ENCODE measurements around the gene ZNF536. TPM values are rescaled to one million over a fixed set of nuclear protein-coding genes. Genes with fewer than 3 reads are reported as not detected.
"Not testable (repeated sequence)": the region's sequence is repeated elsewhere in the genome, so short reads cannot be mapped to it uniquely, and the experiment has no call there.

The ZNF536 gene
- total RNA-seq, 5 donors from 2014 or later (not counting 1 experiment from before 2014, with no cell fraction given): 0.03 to 0.40 (median 0.07) TPM; not detected in 1

- H3K36me3 Mint-ChIP-seq: no peaks in the 10 kb centered on the region
- H3K4me1 ChIP-seq (ENCODE audit: control insufficient read depth in 1 of 2, extremely low read depth in 1 of 2, insufficient read depth in 2 of 2, low read length in 2 of 2): no peaks in the 10 kb centered on the region
- no peak overlapping the region for H3K4me3 Mint-ChIP-seq
- H3K27ac ChIP-seq (ENCODE audit: low read length): no peak overlapping the region
- peaks cover 0 to 8% of the 10 kb centered on the region in 2 experiments for H3K27me3 ChIP-seq (replicated peaks in 1 of 2; ENCODE audit: control insufficient read depth in 2 of 2, extremely low read depth in 1 of 2, insufficient read depth in 2 of 2, low read length in 1 of 2)
- no peaks in the 10 kb centered on the region for H3K4me1 Mint-ChIP-seq
- no peak overlapping the region for H3K27ac Mint-ChIP-seq
- no peaks in the 10 kb centered on the region for H3K36me3 ChIP-seq (ENCODE audit: control insufficient read depth in 2 of 2, extremely low read depth in 1 of 2, insufficient read depth in 1 of 2, low read length in 1 of 2)
- ATAC-seq (replicated peaks in 1 of 4) (no peak), DNase-seq (no peak)
- POLR2A ChIA-PET: interaction anchor here in 1 of 2 donors (0.6 kb wide), 1 partner anchor 23 kb away, joined by 3 read pairs; no protein-coding TSS in a partner anchor
- CTCF ChIA-PET: no interaction called here
- no peaks in the 10 kb centered on the region for H3K27me3 Mint-ChIP-seq
- H3K9me3 Mint-ChIP-seq: peaks cover 0 to 4% (median 0%) of the 10 kb centered on the region in 3 donors
- H3K9me3 ChIP-seq: no peaks in the 10 kb centered on the region
- no peak overlapping the region for H3K4me3 ChIP-seq (ENCODE audit: control insufficient read depth in 1 of 2, extremely low read depth in 1 of 2, low read length in 1 of 2)
Measured at GRCh38 chr19:30341611-30342201, 30.5 kb upstream of the ZNF536 start.

DNA sequence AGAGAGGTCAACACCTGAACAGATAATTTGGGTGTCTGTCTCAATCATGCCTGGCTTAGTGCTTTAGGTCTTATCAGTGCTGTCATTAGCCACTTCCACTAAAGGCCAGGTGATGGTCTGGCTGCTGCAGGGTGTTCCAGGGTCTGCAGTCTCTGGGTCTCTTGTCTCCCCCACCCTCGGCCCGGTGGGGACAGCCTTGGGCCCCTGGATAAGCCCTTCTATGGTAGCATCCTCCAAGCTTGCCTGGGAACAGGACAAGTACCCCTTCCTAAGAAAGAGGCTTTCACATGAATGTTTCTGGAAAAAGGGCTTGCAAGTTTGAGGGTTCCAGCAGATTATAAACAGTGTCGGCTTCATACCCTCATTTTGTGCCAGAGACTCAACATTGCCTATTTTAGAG is 29.3 kb upstream of the ZNF536 start:
- Histone ChIP-seq H3K4me1 (ENCODE audit: control insufficient read depth in 1 of 2, extremely low read depth in 1 of 2, insufficient read depth in 2 of 2, low read length in 2 of 2) (no peaks in the 10 kb centered on the region), H3K36me3 (ENCODE audit: control insufficient read depth in 2 of 2, extremely low read depth in 1 of 2, insufficient read depth in 1 of 2, low read length in 1 of 2) (no peaks in the 10 kb centered on the region), H3K27ac (ENCODE audit: low read length) (no peak overlapping the region), H3K27me3 (replicated peaks in 1 of 2; ENCODE audit: control insufficient read depth in 2 of 2, extremely low read depth in 1 of 2, insufficient read depth in 2 of 2, low read length in 1 of 2) (peaks cover 0 to 8% of the 10 kb centered on the region in 2 experiments), H3K4me3 (ENCODE audit: control insufficient read depth in 1 of 2, extremely low read depth in 1 of 2, low read length in 1 of 2) (no peak overlapping the region), H3K9me3 (no peaks in the 10 kb centered on the region)
- no CpG with 5 or more reads among the region's 3 CpGs for WGBS (ENCODE audit: insufficient coverage)
- H3K4me3 Mint-ChIP-seq: no peak overlapping the region
- H3K36me3 Mint-ChIP-seq: no peaks in the 10 kb centered on the region
- DNase-seq (no peak), ATAC-seq (replicated peaks in 1 of 4) (no peak)
- no peaks in the 10 kb centered on the region for H3K27me3 Mint-ChIP-seq
- peaks cover 0 to 8% (median 0%) of the 10 kb centered on the region in 3 donors for H3K9me3 Mint-ChIP-seq
- ChIA-PET POLR2A (no interaction called here), CTCF (no interaction called here)
- H3K4me1 Mint-ChIP-seq: no peaks in the 10 kb centered on the region
- H3K27ac Mint-ChIP-seq: no peak overlapping the region

DNA sequence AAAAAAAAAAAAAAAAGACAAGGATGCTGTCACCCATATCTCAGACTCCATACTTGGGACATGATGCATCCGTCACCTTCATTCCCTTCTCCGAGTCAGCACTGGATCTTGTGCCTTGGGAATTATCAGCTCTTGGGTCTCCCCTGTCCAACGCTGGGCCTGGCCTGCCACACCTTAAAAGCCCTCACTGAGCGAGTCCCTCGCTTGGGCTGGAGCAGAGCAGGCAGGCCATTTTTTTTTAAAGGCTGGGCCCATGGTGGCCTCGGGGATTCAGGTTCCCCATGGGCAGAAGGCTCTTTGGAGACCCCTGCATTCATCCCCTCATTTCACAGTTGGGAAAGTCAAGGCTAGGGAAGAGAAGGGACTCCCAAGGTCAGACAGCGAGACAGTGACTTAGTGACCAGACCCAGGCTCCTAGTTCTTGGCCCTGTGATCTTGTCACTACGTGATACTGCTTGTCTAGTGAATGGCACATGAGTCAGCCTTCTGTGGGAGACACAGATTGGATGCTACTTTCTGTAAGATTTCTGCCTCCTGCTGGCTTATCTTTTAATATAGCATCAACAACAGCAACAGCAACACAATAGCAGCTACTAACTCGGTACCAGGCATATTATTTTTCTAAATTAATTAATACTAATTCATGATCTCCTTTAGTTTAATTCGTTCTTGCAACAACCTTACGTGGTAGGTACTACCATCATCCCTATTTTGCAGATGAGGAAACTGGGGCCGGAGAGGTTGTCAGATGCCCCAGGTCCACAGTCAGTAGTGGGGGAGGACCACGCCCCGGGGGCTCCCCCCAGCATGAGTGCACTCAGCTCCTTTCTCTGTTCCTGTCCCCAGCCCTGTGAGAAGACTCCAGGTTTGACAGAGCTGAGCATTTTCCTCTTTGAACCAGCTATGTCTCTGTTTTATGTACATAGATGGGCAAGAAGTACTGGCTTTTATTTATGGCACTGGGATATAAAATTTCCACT is 27.4 kb upstream of the ZNF536 start:
- ATAC-seq (replicated peaks in 1 of 4) (no peak), DNase-seq (no peak)
- H3K36me3 ChIP-seq (ENCODE audit: control insufficient read depth in 2 of 2, extremely low read depth in 1 of 2, insufficient read depth in 1 of 2, low read length in 1 of 2): no peaks in the 10 kb centered on the region
- Mint-ChIP-seq H3K4me1 (no peaks in the 10 kb centered on the region), H3K36me3 (no peaks in the 10 kb centered on the region), H3K27me3 (no peaks in the 10 kb centered on the region), H3K9me3 (peaks cover 0 to 8% (median 0%) of the 10 kb centered on the region in 3 donors), H3K4me3 (no peak overlapping the region), H3K27ac (no peak overlapping the region)
- CTCF ChIA-PET: no interaction called here
- POLR2A ChIA-PET: no interaction called here
- no peaks in the 10 kb centered on the region for H3K4me1 ChIP-seq (ENCODE audit: control insufficient read depth in 1 of 2, extremely low read depth in 1 of 2, insufficient read depth in 2 of 2, low read length in 2 of 2)
- no peaks in the 10 kb centered on the region for H3K9me3 ChIP-seq
- H3K27me3 ChIP-seq (replicated peaks in 1 of 2; ENCODE audit: control insufficient read depth in 2 of 2, extremely low read depth in 1 of 2, insufficient read depth in 2 of 2, low read length in 1 of 2): peaks cover 0 to under 1% of the 10 kb centered on the region in 2 experiments
- H3K4me3 ChIP-seq (ENCODE audit: control insufficient read depth in 1 of 2, extremely low read depth in 1 of 2, low read length in 1 of 2): no peak overlapping the region
- H3K27ac ChIP-seq (ENCODE audit: low read length): no peak overlapping the region
- WGBS (ENCODE audit: insufficient coverage): 79% methylated on average over 6 of the region's 14 CpGs

DNA sequence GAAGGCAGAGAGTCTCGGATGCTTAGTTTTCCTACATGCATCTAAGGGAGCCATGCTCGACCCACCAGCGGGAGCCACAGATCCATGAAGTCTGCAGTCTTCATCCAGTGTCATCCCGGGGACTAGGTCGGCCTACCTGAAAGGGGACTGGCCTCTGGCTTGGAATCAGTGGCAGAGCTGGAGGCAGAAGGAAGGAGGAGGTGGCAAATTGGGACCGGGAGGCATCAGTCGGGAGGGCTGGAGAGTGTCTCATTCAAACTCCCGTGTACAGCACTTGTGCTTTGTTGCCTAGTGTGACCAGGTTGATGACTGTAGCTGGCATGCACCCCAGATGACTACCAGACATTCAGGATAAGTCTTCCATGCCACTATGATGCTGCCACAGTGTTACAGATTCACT is 26.5 kb upstream of the ZNF536 start:
- no peak for DNase-seq
- H3K27ac Mint-ChIP-seq: no peak overlapping the region
- H3K4me3 Mint-ChIP-seq: no peak overlapping the region
- H3K9me3 Mint-ChIP-seq: peaks cover 0 to 8% (median 0%) of the 10 kb centered on the region in 3 donors
- H3K27me3 ChIP-seq (replicated peaks in 1 of 2; ENCODE audit: control insufficient read depth in 2 of 2, extremely low read depth in 1 of 2, insufficient read depth in 2 of 2, low read length in 1 of 2): no peaks in the 10 kb centered on the region
- no peaks in the 10 kb centered on the region for H3K4me1 ChIP-seq (ENCODE audit: control insufficient read depth in 1 of 2, extremely low read depth in 1 of 2, insufficient read depth in 2 of 2, low read length in 2 of 2)
- no peak overlapping the region for H3K4me3 ChIP-seq (ENCODE audit: control insufficient read depth in 1 of 2, extremely low read depth in 1 of 2, low read length in 1 of 2)
- ChIA-PET POLR2A (no interaction called here), CTCF (no interaction called here)
- H3K4me1 Mint-ChIP-seq: no peaks in the 10 kb centered on the region
- WGBS (ENCODE audit: insufficient coverage): 85% methylated on average over 6 of the region's 8 CpGs
- no peaks in the 10 kb centered on the region for H3K36me3 Mint-ChIP-seq
- no peak overlapping the region for H3K27ac ChIP-seq (ENCODE audit: low read length)
- no peaks in the 10 kb centered on the region for H3K27me3 Mint-ChIP-seq
- H3K9me3 ChIP-seq: no peaks in the 10 kb centered on the region
- H3K36me3 ChIP-seq (ENCODE audit: control insufficient read depth in 2 of 2, extremely low read depth in 1 of 2, insufficient read depth in 1 of 2, low read length in 1 of 2): no peaks in the 10 kb centered on the region
- no peak for ATAC-seq (replicated peaks in 1 of 4)

DNA sequence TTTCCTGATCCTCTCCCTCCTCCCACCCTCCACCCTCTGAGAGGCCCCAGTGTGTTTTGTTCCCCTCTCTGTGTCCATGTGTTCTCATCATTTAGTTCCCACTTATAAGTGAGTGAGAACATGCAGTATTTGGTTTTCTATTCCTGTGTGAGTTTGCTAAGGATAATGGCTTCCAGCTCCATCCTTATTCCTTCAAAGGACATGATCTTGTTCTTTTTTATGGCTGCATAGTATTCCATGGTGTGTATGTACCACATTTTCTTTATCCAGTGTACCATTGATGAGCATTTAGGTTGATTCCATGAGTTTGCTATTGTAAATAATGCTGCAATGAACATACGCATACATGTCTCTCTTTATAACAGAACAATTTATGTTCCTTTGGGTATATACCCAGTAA is 25.7 kb upstream of the ZNF536 start:
- H3K27ac Mint-ChIP-seq; H3K9me3 ChIP-seq; H3K4me3 Mint-ChIP-seq; DNase-seq; H3K4me3 ChIP-seq (ENCODE audit: control insufficient read depth in 1 of 2, extremely low read depth in 1 of 2, low read length in 1 of 2); ATAC-seq (replicated peaks in 1 of 4); H3K4me1 ChIP-seq (ENCODE audit: control insufficient read depth in 1 of 2, extremely low read depth in 1 of 2, insufficient read depth in 2 of 2, low read length in 2 of 2); H3K36me3 Mint-ChIP-seq; H3K36me3 ChIP-seq (ENCODE audit: control insufficient read depth in 2 of 2, extremely low read depth in 1 of 2, insufficient read depth in 1 of 2, low read length in 1 of 2); H3K4me1 Mint-ChIP-seq; H3K27ac ChIP-seq (ENCODE audit: low read length); POLR2A ChIA-PET; H3K27me3 Mint-ChIP-seq; H3K9me3 Mint-ChIP-seq; H3K27me3 ChIP-seq (replicated peaks in 1 of 2; ENCODE audit: control insufficient read depth in 2 of 2, extremely low read depth in 1 of 2, insufficient read depth in 2 of 2, low read length in 1 of 2); CTCF ChIA-PET: not testable (repeated sequence)
- WGBS (ENCODE audit: insufficient coverage): no CpG with 5 or more reads among the region's 1 CpG

GRCh38 chr19:30349131-30349730 is 23.0 kb upstream of the ZNF536 start:
- Mint-ChIP-seq H3K9me3 (peaks cover 0 to 8% (median 0%) of the 10 kb centered on the region in 3 donors), H3K27ac (no peak overlapping the region), H3K4me3 (no peak overlapping the region), H3K4me1 (no peaks in the 10 kb centered on the region), H3K36me3 (no peaks in the 10 kb centered on the region), H3K27me3 (peaks cover 0 to 14% of the 10 kb centered on the region in 2 donors)
- 67% methylated on average over 3 of the region's 7 CpGs for WGBS (ENCODE audit: insufficient coverage)
- Histone ChIP-seq H3K9me3 (no peaks in the 10 kb centered on the region), H3K27ac (ENCODE audit: low read length) (no peak overlapping the region), H3K27me3 (replicated peaks in 1 of 2; ENCODE audit: control insufficient read depth in 2 of 2, extremely low read depth in 1 of 2, insufficient read depth in 2 of 2, low read length in 1 of 2) (peaks cover 0 to 3% of the 10 kb centered on the region in 2 experiments), H3K4me1 (ENCODE audit: control insufficient read depth in 1 of 2, extremely low read depth in 1 of 2, insufficient read depth in 2 of 2, low read length in 2 of 2) (no peaks in the 10 kb centered on the region), H3K36me3 (ENCODE audit: control insufficient read depth in 2 of 2, extremely low read depth in 1 of 2, insufficient read depth in 1 of 2, low read length in 1 of 2) (no peaks in the 10 kb centered on the region), H3K4me3 (ENCODE audit: control insufficient read depth in 1 of 2, extremely low read depth in 1 of 2, low read length in 1 of 2) (no peak overlapping the region)
- CTCF ChIA-PET: no interaction called here
- POLR2A ChIA-PET: no interaction called here
- DNase-seq: no peak
- no peak for ATAC-seq (replicated peaks in 1 of 4)

All from T-cell (primary cell).